Liver (tissue), 3 donors: ENCODE measurements around the gene KLHL14.

Experiments used
- ATF3 ChIP-seq: IDR thresholded peaks from 2 replicates; pipeline ENCODE4 v1.6.1; 2016; ENCODE audit warnings: antibody characterized with exemption
- CTCF ChIP-seq: fragments of 150-350 bp; IDR thresholded peaks from 2 replicates; pipeline ENCODE4 v1.5.1; 2017; ENCODE audit warnings: improper control_type of control experiment, low read depth, low read length; ENCODE audit not compliant: missing input control
- EGR1 ChIP-seq, 2 donors: IDR thresholded peaks; 2 replicates each; pipeline ENCODE4 v1.6.1; 2016 to 2018; ENCODE audit warnings: antibody characterized with exemption in 2 of 2, low read depth in 2 of 2
- GABPA ChIP-seq, 2 donors: IDR thresholded peaks in 1 of 2; conservative IDR thresholded peaks in 1 of 2; 2 replicates each; pipeline ENCODE4 v1.6.1; 2016; ENCODE audit warnings: antibody characterized with exemption in 2 of 2, mild to moderate bottlenecking in 1 of 2, moderate library complexity in 1 of 2
- JUND ChIP-seq, 2 donors: IDR thresholded peaks; 2 replicates each; pipeline ENCODE4 v1.6.1; 2016; ENCODE audit warnings: antibody characterized with exemption in 2 of 2
- MAX ChIP-seq: IDR thresholded peaks from 2 replicates; pipeline ENCODE4 v1.6.1; 2016; ENCODE audit warnings: antibody characterized with exemption
- donor health status: healthy.
- donor health status: healthy.

- TF ChIP-seq ATF3 = no peak
- no peak for TF ChIP-seq GABPA (IDR thresholded peaks at IDR 0.05 in 1 of 2, conservative IDR thresholded peaks at IDR 0.05 in 1 of 2)
- no peak for TF ChIP-seq CTCF
- TF ChIP-seq JUND (IDR thresholded peaks at IDR 0.05) = no peak
- no peak for TF ChIP-seq MAX
- TF ChIP-seq EGR1 (IDR thresholded peaks at IDR 0.05; ENCODE audit: low read depth in 2 of 2) = no peak
Observed at GRCh38 chr18:32769071-32769585, 3.7 kb downstream of the KLHL14 start.
